PC-9 (cell line): ENCODE measurements around the gene BEND3. TPM values are rescaled to one million over a fixed set of nuclear protein-coding genes. Genes with fewer than 3 reads are reported as not detected.
A peak's percentile ranks its signal among the peaks of the same experiment; 100 is the strongest.
"Not testable (repeated sequence)": the region's sequence is repeated elsewhere in the genome, so short reads cannot be mapped to it uniquely, and the experiment has no call there.

Experiments
- BruUV-seq: library from RNA; stranded (reverse); fragments of 400-500 nt; replicated peaks from 2 replicates; lab custom pipeline; 2021; lab: Mats Ljungman, UMichigan
- CTCF ChIA-PET: fragments of 300-600 bp; sonication (Branson Sonifier 250); formaldehyde crosslinking; loops from one replicate; lab custom pipeline; 2022; ENCODE audit warnings: antibody characterized with exemption; lab: Charles Lee
- POLR2A ChIA-PET: fragments of 300-600 bp; sonication (Branson Sonifier 250); formaldehyde crosslinking; loops from one replicate; lab custom pipeline; 2022; ENCODE audit warnings: antibody characterized with exemption; ENCODE audit not compliant: unreplicated experiment; lab: Charles Lee
- DNase-seq, 2 experiments: peaks; one replicate each; pipeline versions ENCODE4 v3.0.0 to v3.0.0-alpha.2; 2015 to 2022; ENCODE audit warnings: mixed read lengths in 1 of 2
- H2AFZ ChIP-seq: fragments of 200-600 bp; sonication (generic); 2 replicates; pipeline ENCODE4 v1.8.1; 2017; ENCODE audit warnings: antibody characterized with exemption
- H3F3A ChIP-seq: fragments of 200-600 bp; sonication (generic); 2 replicates; pipeline ENCODE4 v1.8.1; 2017; ENCODE audit warnings: antibody characterized with exemption, mild to moderate bottlenecking, low read depth; ENCODE audit not compliant: insufficient read depth
- H3K27ac ChIP-seq: fragments of 200-600 bp; sonication (generic); 2 replicates; pipeline ENCODE4 v1.6.1; 2016; ENCODE audit warnings: mixed run types
- H3K27me3 ChIP-seq: fragments of 200-600 bp; sonication (generic); 2 replicates; pipeline ENCODE4 v1.6.1; 2016; ENCODE audit warnings: low read depth, mixed run types; ENCODE audit not compliant: insufficient read depth
- H3K36me3 ChIP-seq: fragments of 200-600 bp; sonication (generic); 2 replicates; pipeline ENCODE4 v1.6.1; 2016; ENCODE audit warnings: low read depth, mixed run types
- H3K4me1 ChIP-seq: fragments of 200-600 bp; sonication (generic); replicated peaks from 2 replicates; pipeline ENCODE4 v1.6.1; 2016; ENCODE audit warnings: mixed run types; ENCODE audit not compliant: insufficient read depth
- H3K4me2 ChIP-seq: fragments of 200-600 bp; sonication (generic); 2 replicates; pipeline ENCODE4 v1.6.1; 2017; ENCODE audit warnings: mixed run types
- H3K4me3 ChIP-seq: fragments of 200-600 bp; sonication (generic); 2 replicates; pipeline ENCODE4 v1.6.1; 2016; ENCODE audit warnings: mixed run types
- H3K79me2 ChIP-seq: fragments of 200-600 bp; sonication (generic); 2 replicates; pipeline ENCODE4 v1.6.1; 2017; ENCODE audit warnings: low read depth, mixed run types
- H3K9me2 ChIP-seq: fragments of 200-600 bp; sonication (generic); 2 replicates; pipeline ENCODE4 v1.8.1; 2017; ENCODE audit warnings: mild to moderate bottlenecking; ENCODE audit not compliant: insufficient read depth
- H3K9me3 ChIP-seq: fragments of 200-600 bp; sonication (generic); 2 replicates; pipeline ENCODE4 v1.8.1; 2016; ENCODE audit warnings: low read depth; ENCODE audit not compliant: insufficient read depth
- H4K20me1 ChIP-seq: fragments of 200-600 bp; sonication (generic); 2 replicates; pipeline ENCODE4 v1.8.1; 2017; ENCODE audit not compliant: insufficient read depth
- EZH2 ChIP-seq: fragments of 200-600 bp; sonication (generic); IDR thresholded peaks from 2 replicates; pipeline ENCODE4 v1.8.0; 2017; ENCODE audit warnings: antibody characterized with exemption, low read depth
- intact Hi-C: fragments of 100-400 bp; cut with micrococcal nuclease; formaldehyde crosslinking; loops from one replicate; pipeline ENCODE4 v1.10.0; 2022; ENCODE audit not compliant: unreplicated experiment
- total RNA-seq: library from RNA; stranded (reverse); gene quantifications from 2 replicates; pipeline ENCODE4 v1.2.3, GENCODE V29; 2021
- TF ChIP-seq, protein P1 (sequence below): fragments of 200-600 bp; sonication (generic); conservative IDR thresholded peaks from 2 replicates; pipeline ENCODE4 v1.6.1; 2017; ENCODE audit warnings: mixed run types, antibody characterized with exemption, mild to moderate bottlenecking, moderate library complexity

BEND3 gene
- total RNA-seq, 1 experiment from 2014 or later, result 3.4 TPM

DNA sequence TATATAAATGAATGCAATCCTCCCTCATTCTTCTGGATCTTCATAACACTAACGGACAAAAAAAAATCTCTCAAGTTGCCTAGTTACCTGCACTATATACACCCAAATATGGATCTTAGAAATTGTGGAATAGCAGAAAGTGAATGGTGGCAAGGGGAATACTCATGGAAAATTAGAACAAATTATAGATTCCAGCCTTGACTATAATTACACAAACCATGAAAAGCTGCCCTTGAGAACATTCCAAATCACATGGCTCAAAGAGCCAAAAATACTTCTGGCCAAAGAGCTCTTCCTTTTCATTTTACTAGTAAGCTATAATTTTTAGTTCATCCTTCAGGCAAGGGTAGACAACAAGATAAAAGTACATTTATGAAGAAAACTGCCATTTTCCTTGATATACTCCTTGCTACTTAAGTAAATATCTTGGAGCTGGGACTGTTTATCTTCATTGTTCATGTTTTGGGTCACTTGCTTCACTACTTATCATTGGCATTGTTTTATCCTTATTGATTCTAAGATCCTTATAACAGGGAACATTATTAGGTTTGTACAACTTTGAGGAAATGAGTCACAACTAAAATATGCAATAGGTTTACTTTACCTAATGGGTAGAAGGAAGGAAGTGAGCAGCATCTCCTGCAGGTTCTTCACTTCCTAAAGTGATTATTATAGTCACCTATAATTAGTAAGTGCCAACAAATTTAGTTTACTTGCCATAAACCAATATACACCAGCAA lies 93.7 kb downstream of the BEND3 start:
- no peaks in the 10 kb centered on the region for H3K9me3 ChIP-seq
- TF ChIP-seq, protein P1, sequence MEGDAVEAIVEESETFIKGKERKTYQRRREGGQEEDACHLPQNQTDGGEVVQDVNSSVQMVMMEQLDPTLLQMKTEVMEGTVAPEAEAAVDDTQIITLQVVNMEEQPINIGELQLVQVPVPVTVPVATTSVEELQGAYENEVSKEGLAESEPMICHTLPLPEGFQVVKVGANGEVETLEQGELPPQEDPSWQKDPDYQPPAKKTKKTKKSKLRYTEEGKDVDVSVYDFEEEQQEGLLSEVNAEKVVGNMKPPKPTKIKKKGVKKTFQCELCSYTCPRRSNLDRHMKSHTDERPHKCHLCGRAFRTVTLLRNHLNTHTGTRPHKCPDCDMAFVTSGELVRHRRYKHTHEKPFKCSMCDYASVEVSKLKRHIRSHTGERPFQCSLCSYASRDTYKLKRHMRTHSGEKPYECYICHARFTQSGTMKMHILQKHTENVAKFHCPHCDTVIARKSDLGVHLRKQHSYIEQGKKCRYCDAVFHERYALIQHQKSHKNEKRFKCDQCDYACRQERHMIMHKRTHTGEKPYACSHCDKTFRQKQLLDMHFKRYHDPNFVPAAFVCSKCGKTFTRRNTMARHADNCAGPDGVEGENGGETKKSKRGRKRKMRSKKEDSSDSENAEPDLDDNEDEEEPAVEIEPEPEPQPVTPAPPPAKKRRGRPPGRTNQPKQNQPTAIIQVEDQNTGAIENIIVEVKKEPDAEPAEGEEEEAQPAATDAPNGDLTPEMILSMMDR, result no peak
- no peak for TF ChIP-seq EZH2
- peak in 1 of 2 experiments; percentile 79 for DNase-seq
- no peaks in the 10 kb centered on the region for H3K27me3 ChIP-seq
- no peaks in the 10 kb centered on the region for H3K79me2 ChIP-seq
- H3K36me3 ChIP-seq, result no peaks in the 10 kb centered on the region
- POLR2A ChIA-PET, result no interaction called here
- intact Hi-C loops, result no loop called here
- no TSS peak for BruUV-seq
- no peak overlapping the region; the same call in 1 of the 2 replicates for H2AFZ ChIP-seq
- CTCF ChIA-PET, result no interaction called here
- H4K20me1 ChIP-seq, result no peaks in the 10 kb centered on the region
- H3K9me2 ChIP-seq, result no peaks in the 10 kb centered on the region
- H3K4me3 ChIP-seq, result no peak overlapping the region
- no peak overlapping the region for H3K27ac ChIP-seq
- H3K4me1 ChIP-seq, result peaks cover 10% of the 10 kb centered on the region
- no peaks in the 10 kb centered on the region; the same call in 1 of the 2 replicates for H3F3A ChIP-seq
- peak overlapping the region; percentile 7; the same call in 1 of the 2 replicates for H3K4me2 ChIP-seq

DNA sequence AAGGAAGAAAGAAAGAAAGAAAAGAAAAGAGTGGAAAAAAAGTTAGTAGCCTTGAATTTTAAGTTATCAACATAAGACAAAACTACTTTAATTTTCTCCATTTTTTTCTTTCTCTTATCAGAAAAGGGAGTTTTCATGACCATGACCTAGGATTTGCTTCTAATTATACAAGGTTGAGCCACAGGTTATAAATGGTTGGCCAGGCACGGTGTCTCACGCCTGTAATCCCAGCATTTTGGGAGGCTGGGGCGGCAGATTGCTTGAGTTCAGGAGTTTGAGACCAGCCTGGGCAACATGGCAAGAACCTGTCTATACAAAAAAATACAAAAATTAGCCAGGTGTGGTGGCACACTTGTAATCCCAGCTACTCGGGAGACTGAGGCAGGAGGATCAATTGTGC lies 95.1 kb downstream of the BEND3 start:
- H3K27ac ChIP-seq, result no peak overlapping the region
- H3K4me1 ChIP-seq, result peaks cover 10% of the 10 kb centered on the region
- H3K36me3 ChIP-seq, result no peaks in the 10 kb centered on the region
- no peaks in the 10 kb centered on the region for H3K79me2 ChIP-seq
- H3K9me3 ChIP-seq, result no peaks in the 10 kb centered on the region
- intact Hi-C loops, result no loop called here
- H3K4me2 ChIP-seq, result no peak overlapping the region
- DNase-seq, result no peak
- TF ChIP-seq EZH2, result no peak
- TF ChIP-seq, protein P1, result no peak
- no peak overlapping the region for H2AFZ ChIP-seq
- no peaks in the 10 kb centered on the region for H3K27me3 ChIP-seq
- CTCF ChIA-PET, result no interaction called here
- H4K20me1 ChIP-seq, result no peaks in the 10 kb centered on the region
- H3F3A ChIP-seq, result no peaks in the 10 kb centered on the region; the same call in 1 of the 2 replicates
- POLR2A ChIA-PET, result no interaction called here
- no peak overlapping the region for H3K4me3 ChIP-seq
- no TSS peak for BruUV-seq
- H3K9me2 ChIP-seq, result no peaks in the 10 kb centered on the region

DNA sequence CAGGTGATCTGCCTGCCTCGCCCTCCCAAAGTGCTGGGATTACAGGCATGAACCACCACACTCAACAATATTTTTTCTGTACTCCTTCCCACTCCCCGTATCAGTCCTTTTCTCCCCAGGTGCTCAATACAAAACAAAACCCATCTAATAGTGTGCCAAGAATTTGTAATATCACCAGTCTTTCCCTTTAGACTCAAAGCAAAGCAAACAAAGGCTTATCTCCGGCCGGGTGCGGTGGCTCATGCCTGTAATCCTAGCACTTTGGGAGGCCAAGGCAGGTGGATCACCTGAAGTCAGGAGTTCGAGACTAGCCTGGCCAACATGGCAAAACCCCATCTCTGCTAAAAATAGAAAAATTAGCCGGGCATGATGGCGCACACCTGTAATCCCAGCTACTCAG lies 95.7 kb downstream of the BEND3 start:
- H3K9me2 ChIP-seq, H3K4me1 ChIP-seq, BruUV-seq, H3K4me3 ChIP-seq, H2AFZ ChIP-seq, H3K27ac ChIP-seq, H3K27me3 ChIP-seq, H3F3A ChIP-seq, H3K79me2 ChIP-seq, H3K4me2 ChIP-seq, POLR2A ChIA-PET, H4K20me1 ChIP-seq, CTCF ChIA-PET, DNase-seq, H3K9me3 ChIP-seq, intact Hi-C loops, H3K36me3 ChIP-seq: not testable (repeated sequence)
